ENCODE data around the gene RGS19.
"Not testable (repeated sequence)": the region's sequence is repeated elsewhere in the genome, so short reads cannot be mapped to it uniquely, and the experiment has no call there.

Gene RGS19, protein sequence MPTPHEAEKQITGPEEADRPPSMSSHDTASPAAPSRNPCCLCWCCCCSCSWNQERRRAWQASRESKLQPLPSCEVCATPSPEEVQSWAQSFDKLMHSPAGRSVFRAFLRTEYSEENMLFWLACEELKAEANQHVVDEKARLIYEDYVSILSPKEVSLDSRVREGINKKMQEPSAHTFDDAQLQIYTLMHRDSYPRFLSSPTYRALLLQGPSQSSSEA

GRCh38 chr20:64079273-64080012, at the start of gene RGS19:
Gene RGS19, minus strand, starts transcription at chr20:64079518. Its CDS starts 2,632 bp downstream, at chr20:64076886.
- DNase-seq (ENCODE audit: low read depth in 2 of 2) = peak in 1 of 2 donors; percentile 58

- not testable (repeated sequence) for DNase-seq (ENCODE audit: low read depth in 2 of 2)
Measured at GRCh38 chr20:64123517-64123916, 44.2 kb upstream of the RGS19 start.

GRCh38 chr20:64122927-64123326, 43.6 kb upstream of the RGS19 start:
- not testable (repeated sequence) for DNase-seq (ENCODE audit: low read depth in 2 of 2)

- DNase-seq (ENCODE audit: low read depth in 2 of 2) = no peak
Measured at GRCh38 chr20:64121586-64121985, 42.3 kb upstream of the RGS19 start.

GRCh38 chr20:64119681-64120341, 40.5 kb upstream of the RGS19 start:
- no peak for DNase-seq (ENCODE audit: low read depth in 2 of 2)

GRCh38 chr20:64119301-64119680, 40.0 kb upstream of the RGS19 start:
- DNase-seq (ENCODE audit: low read depth in 2 of 2) = no peak

DNA sequence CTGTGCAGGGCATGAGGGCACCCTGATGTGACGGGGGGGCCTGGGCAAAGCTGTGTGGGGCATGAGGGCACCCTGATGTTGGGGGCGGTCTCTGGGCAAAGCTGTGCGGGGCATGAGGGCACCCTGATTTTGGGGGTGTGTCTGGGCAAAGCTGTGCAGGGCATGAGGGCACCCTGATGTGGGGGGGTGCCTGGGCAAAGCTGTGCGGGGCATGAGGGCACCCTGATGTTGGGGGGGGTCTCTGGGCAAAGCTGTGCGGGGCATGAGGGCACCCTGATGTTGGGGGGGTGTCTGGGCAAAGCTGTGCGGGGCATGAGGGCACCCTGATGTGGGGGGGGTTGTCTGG, 38.1 kb upstream of the RGS19 start:
- DNase-seq (ENCODE audit: low read depth in 2 of 2) = not testable (repeated sequence)

GRCh38 chr20:64116541-64117431, 37.5 kb upstream of the RGS19 start:
- no peak for DNase-seq (ENCODE audit: low read depth in 2 of 2)

- no peak for DNase-seq (ENCODE audit: low read depth in 2 of 2)
Measured at GRCh38 chr20:64116016-64116415, 36.7 kb upstream of the RGS19 start.

GRCh38 chr20:64115171-64115911, 36.0 kb upstream of the RGS19 start:
- no peak for DNase-seq (ENCODE audit: low read depth in 2 of 2)

DNA sequence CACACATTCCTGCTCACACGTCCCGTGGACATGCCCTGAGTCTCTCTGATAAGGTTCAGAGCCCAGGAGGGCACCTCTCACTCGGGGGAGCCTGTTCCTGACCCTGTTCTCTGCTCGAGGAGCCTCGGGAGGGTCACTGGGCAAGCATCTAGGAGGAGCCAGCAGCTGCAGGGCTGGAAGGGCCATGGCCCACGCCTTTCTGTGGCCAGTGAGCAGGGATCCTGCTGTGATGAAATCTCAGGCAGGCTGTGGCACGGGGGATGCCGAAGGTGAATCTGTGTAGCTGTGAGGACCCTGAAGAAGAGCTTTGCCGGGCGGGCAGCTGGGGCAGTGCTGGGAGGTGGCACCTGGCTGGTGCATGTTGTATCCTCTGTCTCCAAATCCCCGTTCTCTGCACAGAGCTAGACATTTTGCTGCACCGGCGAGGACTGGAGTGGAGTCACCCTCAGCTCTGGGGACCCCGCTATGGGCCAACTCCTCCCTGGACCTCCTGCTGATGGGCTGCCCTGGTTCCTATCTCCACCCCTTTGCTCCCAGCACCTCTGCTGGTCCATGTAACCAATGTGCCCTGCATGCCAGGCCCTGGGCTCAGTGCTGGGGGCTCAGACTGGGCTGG, 35.1 kb upstream of the RGS19 start:
- no peak for DNase-seq (ENCODE audit: low read depth in 2 of 2)

DNA sequence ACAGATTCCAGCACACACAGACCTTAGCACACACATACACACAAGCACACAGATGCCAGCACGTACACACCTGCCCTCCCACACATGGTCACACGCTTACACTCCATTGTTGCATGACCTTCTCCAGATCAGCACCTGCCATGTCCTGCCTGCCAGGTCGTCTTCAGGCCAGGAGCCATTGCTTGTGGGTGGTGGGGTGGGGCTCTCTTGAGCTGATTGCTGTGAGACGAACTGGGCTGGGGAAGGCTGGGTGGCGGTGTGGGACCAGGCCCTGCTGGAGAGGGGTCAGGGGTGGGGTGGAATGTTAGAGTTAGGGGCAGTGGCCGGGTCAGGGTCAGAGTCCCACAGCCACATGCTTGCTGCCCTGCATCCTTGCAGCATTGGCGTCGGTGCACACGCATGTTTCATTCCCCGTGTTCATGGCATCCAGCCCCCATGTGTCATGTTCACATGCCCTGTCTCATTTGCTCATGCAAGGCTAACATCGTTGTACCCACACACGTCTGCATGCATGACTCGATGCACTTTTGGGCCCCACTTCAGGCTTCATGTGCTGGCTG, 34.6 kb upstream of the RGS19 start:
- DNase-seq (ENCODE audit: low read depth in 2 of 2) = no peak

- no peak for DNase-seq (ENCODE audit: low read depth in 2 of 2)
Measured at GRCh38 chr20:64113444-64113775, 34.1 kb upstream of the RGS19 start.

- no peak for DNase-seq (ENCODE audit: low read depth in 2 of 2)
Measured at GRCh38 chr20:64112691-64113443, 33.5 kb upstream of the RGS19 start.

DNA sequence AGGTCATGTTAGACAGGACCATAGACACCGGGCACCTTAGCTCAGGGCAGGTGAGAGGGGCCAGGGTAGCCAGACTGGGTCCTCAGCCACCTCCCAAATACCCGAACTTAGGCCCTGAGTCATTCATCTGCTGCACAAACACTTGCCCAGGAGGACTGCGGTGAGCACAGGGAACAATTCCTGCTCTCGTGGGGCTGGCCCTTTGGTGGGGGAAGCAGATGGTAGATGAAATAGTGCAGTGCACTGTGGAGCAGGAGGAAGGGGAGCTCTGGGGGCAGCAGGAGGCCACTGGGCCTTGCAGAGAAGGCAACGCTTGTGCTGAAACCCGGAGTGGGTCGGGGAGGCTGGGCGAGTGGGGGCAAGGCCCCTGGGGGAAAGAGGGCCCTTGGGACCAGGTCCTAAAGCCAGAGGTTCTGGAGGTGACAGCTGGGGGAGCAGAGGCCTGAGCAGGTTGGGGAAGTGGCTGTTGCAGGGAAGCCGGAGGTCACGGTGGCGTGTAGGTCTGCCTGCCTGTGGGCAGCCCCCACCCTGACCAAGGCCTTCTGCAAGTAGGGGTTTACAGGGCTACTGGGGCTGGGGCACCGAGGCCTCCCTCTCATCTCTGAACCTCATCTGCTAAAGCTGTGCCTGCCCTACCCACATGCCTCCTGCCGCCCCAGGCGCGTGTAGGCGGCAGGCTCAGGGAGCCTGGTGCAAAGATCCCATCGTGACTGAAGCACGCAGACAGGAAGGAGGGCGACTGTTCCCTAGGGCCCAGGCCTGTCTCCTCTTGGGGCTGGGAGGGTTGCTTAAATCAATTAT, 32.7 kb upstream of the RGS19 start:
- no peak for DNase-seq (ENCODE audit: low read depth in 2 of 2)

DNA sequence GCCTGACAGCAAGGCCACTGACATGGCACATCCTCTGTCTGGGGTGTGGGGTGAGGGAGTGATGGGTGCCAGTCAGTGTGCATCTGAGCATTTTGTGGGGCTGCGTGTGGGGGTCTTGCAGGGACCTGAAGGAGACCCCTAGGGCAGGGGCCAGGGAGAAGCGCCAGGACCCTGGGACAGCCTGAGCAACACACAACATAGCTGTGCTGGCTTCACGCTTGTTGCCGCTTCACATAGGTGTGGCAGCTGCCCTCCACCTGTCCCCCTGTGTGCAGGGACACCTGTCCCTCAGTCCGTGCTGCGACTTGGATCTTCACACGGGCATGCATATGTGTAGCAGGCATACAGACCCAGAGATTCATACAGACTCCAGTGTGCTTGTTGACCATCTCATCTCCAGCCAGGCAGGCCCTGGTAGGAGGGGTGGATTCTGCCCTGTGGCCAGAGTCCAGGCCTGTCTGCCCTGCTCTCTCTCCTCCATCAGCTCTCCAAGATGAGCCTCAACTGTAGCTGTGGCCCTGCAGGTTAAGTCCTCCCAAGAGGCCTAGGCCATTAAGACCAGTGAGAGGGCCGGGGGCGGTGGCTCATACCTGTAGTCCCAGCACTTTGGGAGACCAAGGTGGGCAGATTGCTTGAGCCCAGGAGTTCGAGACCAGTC, 31.2 kb upstream of the RGS19 start:
- DNase-seq (ENCODE audit: low read depth in 2 of 2) = no peak

DNA sequence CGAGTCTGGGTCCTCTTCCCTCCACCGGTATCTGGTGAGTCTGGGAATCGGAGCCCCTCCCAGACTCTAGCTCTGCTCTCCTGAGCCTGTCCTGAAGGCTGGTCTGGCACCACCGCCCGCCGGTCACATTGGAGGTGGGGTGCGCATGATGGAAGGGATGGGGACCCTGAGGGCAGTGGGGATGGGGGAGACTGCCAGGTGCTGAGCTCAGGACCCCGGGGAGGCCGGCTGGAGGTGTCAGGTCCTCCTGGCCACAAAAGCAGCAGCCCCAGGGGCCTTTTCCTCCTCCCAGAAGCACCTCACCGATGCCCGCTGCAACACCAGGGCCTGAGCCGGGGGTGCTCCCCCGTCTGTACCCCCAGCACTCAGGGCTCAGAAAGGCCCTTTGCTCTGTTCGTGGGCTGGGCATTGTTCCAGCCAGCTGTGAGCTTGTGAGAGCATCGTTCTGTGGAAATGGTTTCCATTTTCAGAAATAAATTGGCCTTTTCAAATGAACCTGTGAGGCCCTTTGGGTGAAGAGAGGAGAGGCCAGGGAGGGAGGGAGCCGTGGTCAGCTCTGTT, 30.6 kb upstream of the RGS19 start:
- no peak for DNase-seq (ENCODE audit: low read depth in 2 of 2)

Data from activated CD4-positive, alpha-beta T cell treated with anti-CD3 and anti-CD28 coated beads for 24 hours (primary cell).